WTC11 (cell line): ENCODE data around the gene ETV3.

Experiments
- ATF2 ChIP-seq: sonication (generic); formaldehyde crosslinking; IDR thresholded peaks from 2 replicates; pipeline ENCODE4 v1.8.1; 2022; ENCODE audit warnings: low read depth, missing genetic modification reagents, borderline replicate concordance
- ATF3 ChIP-seq: sonication (generic); formaldehyde crosslinking; conservative IDR thresholded peaks from 2 replicates; pipeline ENCODE4 v1.8.1; 2022; ENCODE audit warnings: mild to moderate bottlenecking, missing genetic modification reagents
- CREB1 ChIP-seq: sonication (generic); formaldehyde crosslinking; IDR thresholded peaks from 2 replicates; pipeline ENCODE4 v1.8.0; 2023; ENCODE audit warnings: mild to moderate bottlenecking, missing genetic modification reagents
- CTCF ChIP-seq: fragments of 200-600 bp; IDR thresholded peaks from 2 replicates; pipeline ENCODE4 v1.8.0; 2022; ENCODE audit warnings: antibody characterized with exemption
- ELF4 ChIP-seq: sonication (generic); formaldehyde crosslinking; IDR thresholded peaks from 2 replicates; pipeline ENCODE4 v1.8.1; 2022; ENCODE audit warnings: low read depth, mild to moderate bottlenecking, moderate library complexity, missing genetic modification reagents
- FOXJ3 ChIP-seq: sonication (generic); formaldehyde crosslinking; IDR thresholded peaks from 2 replicates; pipeline ENCODE4 v1.9.0; 2021; ENCODE audit warnings: missing genetic modification reagents, mild to moderate bottlenecking, borderline replicate concordance
- HMGXB4 ChIP-seq: sonication (generic); formaldehyde crosslinking; IDR thresholded peaks from 2 replicates; pipeline ENCODE4 v1.8.1; 2023; ENCODE audit warnings: mild to moderate bottlenecking, moderate library complexity, missing genetic modification reagents
- IRF1 ChIP-seq: sonication (generic); formaldehyde crosslinking; IDR thresholded peaks from 2 replicates; pipeline ENCODE4 v1.8.0; 2023; ENCODE audit warnings: missing genetic modification reagents
- KAT7 ChIP-seq: sonication (generic); formaldehyde crosslinking; IDR thresholded peaks from 2 replicates; pipeline ENCODE4 v1.8.1; 2023; ENCODE audit warnings: missing genetic modification reagents, mild to moderate bottlenecking, borderline replicate concordance
- MXD4 ChIP-seq: fragments of 250-450 bp; sonication (Bioruptor Pico); IDR thresholded peaks from 2 replicates; pipeline ENCODE4 v1.8.0; 2021; ENCODE audit warnings: mild to moderate bottlenecking, moderate library complexity, borderline replicate concordance
- NR1H2 ChIP-seq: sonication (generic); formaldehyde crosslinking; IDR thresholded peaks from 2 replicates; pipeline ENCODE4 v1.9.0; 2021; ENCODE audit warnings: mild to moderate bottlenecking, moderate library complexity, missing genetic modification reagents
- NR3C1 ChIP-seq: sonication (generic); formaldehyde crosslinking; conservative IDR thresholded peaks from 2 replicates; pipeline ENCODE4 v1.8.1; 2023; ENCODE audit warnings: low read depth, mild to moderate bottlenecking, missing genetic modification reagents
- SP1 ChIP-seq: sonication (generic); formaldehyde crosslinking; conservative IDR thresholded peaks from 2 replicates; pipeline ENCODE4 v1.8.1; 2022; ENCODE audit warnings: missing genetic modification reagents

GRCh38 chr1:157155658-157156057 lies 17.5 kb upstream of the ETV3 start:
- TF ChIP-seq CTCF (no peak), NR3C1 (CRISPR knock-in tag) (no peak), ATF3 (CRISPR knock-in tag) (no peak), NR1H2 (no peak), CREB1 (CRISPR knock-in tag) (no peak), KAT7 (no peak), HMGXB4 (no peak), SP1 (CRISPR knock-in tag) (no peak), FOXJ3 (CRISPR knock-in tag) (no peak), ELF4 (CRISPR knock-in tag) (no peak), ATF2 (CRISPR knock-in tag) (no peak), IRF1 (CRISPR knock-in tag) (no peak), MXD4 (CRISPR knock-in tag) (no peak)
